ENCODE results near the gene MMP25.

DNA sequence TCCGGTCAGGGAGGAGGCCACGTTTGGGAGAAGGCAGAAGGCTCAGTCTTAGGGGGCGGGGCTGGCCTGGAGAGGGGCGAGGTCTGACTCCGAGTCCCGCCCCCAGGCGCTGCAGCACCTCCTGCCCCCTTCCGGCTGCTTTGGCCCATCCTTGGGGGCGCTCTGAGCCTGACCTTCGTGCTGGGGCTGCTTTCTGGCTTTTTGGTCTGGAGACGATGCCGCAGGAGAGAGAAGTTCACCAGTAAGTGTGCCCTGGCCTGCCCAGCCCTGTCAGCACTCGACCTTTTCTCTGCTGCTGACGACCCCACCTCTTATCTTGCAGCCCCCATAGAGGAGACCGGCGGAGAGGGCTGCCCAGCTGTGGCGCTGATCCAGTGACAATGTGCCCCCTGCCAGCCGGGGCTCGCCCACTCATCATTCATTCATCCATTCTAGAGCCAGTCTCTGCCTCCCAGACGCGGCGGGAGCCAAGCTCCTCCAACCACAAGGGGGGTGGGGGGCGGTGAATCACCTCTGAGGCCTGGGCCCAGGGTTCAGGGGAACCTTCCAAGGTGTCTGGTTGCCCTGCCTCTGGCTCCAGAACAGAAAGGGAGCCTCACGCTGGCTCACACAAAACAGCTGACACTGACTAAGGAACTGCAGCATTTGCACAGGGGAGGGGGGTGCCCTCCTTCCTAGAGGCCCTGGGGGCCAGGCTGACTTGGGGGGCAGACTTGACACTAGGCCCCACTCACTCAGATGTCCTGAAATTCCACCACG lies 24.7 kb upstream of the MMP25 start:
- TF ChIP-seq POLR2AphosphoS5 (IDR thresholded peaks at IDR 0.05; ENCODE audit: low read depth, low read length) = no peak; the same call in 1 of the 2 replicates
- TF ChIP-seq SIN3A (IDR thresholded peaks at IDR 0.05; ENCODE audit: borderline replicate concordance, insufficient read depth, low read length) = no peak
- TF ChIP-seq TAF1 (IDR thresholded peaks at IDR 0.05; ENCODE audit: borderline replicate concordance, insufficient read depth, low read length) = 0 out of 2 replicates have a peak, but pooled peaks have one; percentile 29
